Mammary epithelial cell (primary cell): ENCODE data around the gene FAM210B.

ENCODE experiments used
- CTCF ChIP-seq, 2 donors: IDR thresholded peaks in 1 of 2; conservative IDR thresholded peaks in 1 of 2; 2 replicates each; pipeline ENCODE4 v1.5.1; 2011 to 2012; ENCODE audit warnings: inconsistent platforms in 2 of 2, low read length in 2 of 2, mild to moderate bottlenecking in 2 of 2, control low read depth in 1 of 2, low read depth in 1 of 2; ENCODE audit not compliant: insufficient read depth in 1 of 2; ENCODE audit errors: extremely low read depth in 1 of 2
- EZH2 ChIP-seq: IDR thresholded peaks from 2 replicates; pipeline ENCODE4 v1.6.1; 2012; ENCODE audit warnings: low read length, inconsistent platforms, borderline replicate concordance

GRCh38 chr20:56417402-56417801 lies 58.6 kb downstream of the FAM210B start:
- TF ChIP-seq CTCF (conservative IDR thresholded peaks at IDR 0.05 in 1 of 2, IDR thresholded peaks at IDR 0.05 in 1 of 2; ENCODE audit: extremely low read depth in 1 of 2, insufficient read depth in 1 of 2, low read depth in 1 of 2, low read length in 2 of 2): no peak
- TF ChIP-seq EZH2: no peak
